ENCODE results near the gene CMSS1.

DNA sequence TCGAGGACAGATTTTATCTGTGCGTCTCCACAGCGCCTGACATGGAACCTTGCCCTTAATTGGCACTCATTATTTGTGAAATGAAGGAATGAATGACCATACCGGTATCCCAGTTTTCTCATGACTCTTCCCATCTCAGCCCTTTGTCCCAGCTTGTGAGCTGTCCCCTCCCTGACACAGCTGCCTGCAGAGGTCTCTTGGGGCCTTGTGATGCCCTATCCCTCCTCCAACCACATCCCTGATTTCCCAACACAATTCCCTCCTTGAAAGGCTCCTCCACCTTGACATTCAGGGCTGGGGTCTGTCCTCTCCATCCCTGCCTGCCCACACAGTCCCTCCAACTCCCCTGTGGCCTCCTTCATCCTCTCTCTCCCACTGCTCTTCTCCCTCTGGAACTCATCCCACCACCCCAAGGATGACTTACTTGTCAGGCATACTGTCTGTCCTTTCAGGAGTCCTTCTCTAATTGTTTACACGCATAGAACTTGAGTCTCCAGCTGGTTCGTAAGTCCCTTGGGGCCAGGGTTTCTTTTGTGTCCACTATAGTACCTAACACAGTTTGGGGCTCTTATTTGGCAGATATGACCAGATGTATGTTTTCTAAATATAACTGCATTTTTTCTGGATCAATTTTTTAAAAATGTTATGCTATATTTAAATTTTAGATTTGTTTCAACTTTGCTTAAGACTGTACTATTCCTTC is 332.2 kb downstream of the CMSS1 start:
- TF ChIP-seq, protein P1, sequence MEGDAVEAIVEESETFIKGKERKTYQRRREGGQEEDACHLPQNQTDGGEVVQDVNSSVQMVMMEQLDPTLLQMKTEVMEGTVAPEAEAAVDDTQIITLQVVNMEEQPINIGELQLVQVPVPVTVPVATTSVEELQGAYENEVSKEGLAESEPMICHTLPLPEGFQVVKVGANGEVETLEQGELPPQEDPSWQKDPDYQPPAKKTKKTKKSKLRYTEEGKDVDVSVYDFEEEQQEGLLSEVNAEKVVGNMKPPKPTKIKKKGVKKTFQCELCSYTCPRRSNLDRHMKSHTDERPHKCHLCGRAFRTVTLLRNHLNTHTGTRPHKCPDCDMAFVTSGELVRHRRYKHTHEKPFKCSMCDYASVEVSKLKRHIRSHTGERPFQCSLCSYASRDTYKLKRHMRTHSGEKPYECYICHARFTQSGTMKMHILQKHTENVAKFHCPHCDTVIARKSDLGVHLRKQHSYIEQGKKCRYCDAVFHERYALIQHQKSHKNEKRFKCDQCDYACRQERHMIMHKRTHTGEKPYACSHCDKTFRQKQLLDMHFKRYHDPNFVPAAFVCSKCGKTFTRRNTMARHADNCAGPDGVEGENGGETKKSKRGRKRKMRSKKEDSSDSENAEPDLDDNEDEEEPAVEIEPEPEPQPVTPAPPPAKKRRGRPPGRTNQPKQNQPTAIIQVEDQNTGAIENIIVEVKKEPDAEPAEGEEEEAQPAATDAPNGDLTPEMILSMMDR (IDR thresholded peaks at IDR 0.05), result no peak
- TF ChIP-seq EZH2phosphoT487 (IDR thresholded peaks at IDR 0.05) (no peak), EZH2 (IDR thresholded peaks at IDR 0.05) (no peak)

Measured in neural progenitor cell (in vitro differentiated cells).